Psoas muscle (tissue), 8 donors: ENCODE results near the gene DNHD1. TPM values are rescaled to one million over a fixed set of nuclear protein-coding genes. Genes with fewer than 3 reads are reported as not detected.

Experiments used
- ATAC-seq, 4 donors: fragments of 200-7000 bp; cut with Tn5 transposase; one replicate each; pipeline ENCODE4 v1.9.1; 2020; ENCODE audit warnings: moderate library complexity in 3 of 4, mild to moderate bottlenecking in 2 of 4
- DNase-seq, 2 donors: peaks; one replicate each; pipeline ENCODE4 v3.0.0-alpha.2; 2020
- H3K27ac ChIP-seq: fragments of 200-600 bp; one replicate; pipeline ENCODE4 v1.8.0; 2022
- H3K27me3 ChIP-seq, 3 donors: fragments of 200-600 bp in 1 of 3; one replicate each; pipeline versions ENCODE4 v1.6.1 to v1.8.0; 2013 to 2022; ENCODE audit warnings: low read length in 2 of 3, mild to moderate bottlenecking in 2 of 3, moderate library complexity in 1 of 3; ENCODE audit not compliant: insufficient read depth in 3 of 3
- H3K36me3 ChIP-seq, 2 donors: fragments of 200-600 bp in 1 of 2; one replicate each; pipeline versions ENCODE4 v1.6.1 to v1.8.0; 2013 to 2022; ENCODE audit warnings: low read depth in 1 of 2, mild to moderate bottlenecking in 1 of 2, moderate library complexity in 1 of 2; ENCODE audit not compliant: insufficient read depth in 1 of 2
- H3K4me1 ChIP-seq: fragments of 200-600 bp; one replicate; pipeline ENCODE4 v1.8.0; 2022
- H3K4me3 ChIP-seq: fragments of 200-600 bp; one replicate; pipeline ENCODE4 v1.8.0; 2022; ENCODE audit warnings: mild to moderate bottlenecking
- H3K9me3 ChIP-seq: fragments of 200-600 bp; one replicate; pipeline ENCODE4 v1.8.0; 2022
- CTCF ChIP-seq: fragments of 200-600 bp; IDR thresholded peaks from one replicate; pipeline ENCODE4 v1.8.0; 2022; ENCODE audit warnings: antibody characterized with exemption
- WGBS, 3 donors: extraction: QIAGEN DNeasy Blood & Tissue Kit; methylation state at CpG; one replicate each; pipeline versions ENCODE4 v1.1.6 to v1.1.7; 2013; 5-methylcytosine and 5-hydroxymethylcytosine counted together
- intact Hi-C, 2 donors: fragments of 100-400 bp; cut with DNase I; formaldehyde crosslinking; loops; one replicate each; pipeline versions ENCODE4 v1.11.0 to v1.14.2; 2022
- polyA plus RNA-seq, 3 donors: library from polyadenylated mRNA; stranded (reverse); fragments of 200-250 nt; gene quantifications; one replicate each; pipeline ENCODE4 v1.2.3, GENCODE V29; 2013
- total RNA-seq, 4 donors: library from RNA; stranded (reverse); fragmentation: NEBNext Ultra II Directional in 2 of 4; extraction: Animal tissue kit (Norgen Biotek cat#: 25700) in 2 of 4; gene quantifications; one replicate each; pipeline versions ENCODE4 v1.2.1 to v1.2.4, GENCODE V29; 2021 to 2023
- donor health status: healthy with polysubstance abuse.
- donor health status: DM: no; HTN: no; CAD: no; lungs with moderate emphysema.
- donor health status: Bipolar disorder and iron deficiency.
- donor health status: healthy.
- donor health status: DM: yes; HTN: yes; CAD: no.
- donor health status: DM: no; HTN: no; CAD: no.
- donor health status: DM: no; HTN: no; CAD: no.
- donor health status: DM: yes; HTN: yes; CAD: no.

Gene DNHD1
- total and polyA plus RNA-seq, 7 donors: 2.0 to 9.0 (median 3.4) TPM

- peak overlapping the region; percentile 67 for H3K27ac ChIP-seq
- DNase-seq (no peak), ATAC-seq (peak; percentile 50 to 88 (median 84))
- peaks cover 11% of the 10 kb centered on the region for H3K4me1 ChIP-seq
- no peak overlapping the region for H3K4me3 ChIP-seq
- intact Hi-C loops: no loop called here
- H3K9me3 ChIP-seq: no peaks in the 10 kb centered on the region
- 26 to 63% (median 45%) methylated on average over 2 of the region's 2 CpGs for WGBS, 3 donors
- peaks cover 6 to 88% of the 10 kb centered on the region in 2 donors for H3K36me3 ChIP-seq
- TF ChIP-seq CTCF: no peak
- no peaks in the 10 kb centered on the region for H3K27me3 ChIP-seq
Observed at GRCh38 chr11:6455070-6455469, 42.0 kb upstream of the DNHD1 start.

GRCh38 chr11:6456361-6457073 lies 40.6 kb upstream of the DNHD1 start:
- TF ChIP-seq CTCF: no peak
- DNase-seq: no peak
- H3K27ac ChIP-seq: no peak overlapping the region
- no peaks in the 10 kb centered on the region for H3K9me3 ChIP-seq
- H3K4me3 ChIP-seq: no peak overlapping the region
- intact Hi-C loops: no loop called here
- H3K36me3 ChIP-seq: peaks cover 2 to 87% of the 10 kb centered on the region in 2 donors
- no peak for ATAC-seq
- peaks cover 11% of the 10 kb centered on the region for H3K4me1 ChIP-seq
- 96 to 97% (median 96%) methylated on average over 56 of the region's 56 CpGs for WGBS, 3 donors
- no peaks in the 10 kb centered on the region for H3K27me3 ChIP-seq

- 93 to 95% (median 95%) methylated on average over 23 to 26 of the region's 26 CpGs for WGBS, 3 donors
- Histone ChIP-seq H3K27me3 (no peaks in the 10 kb centered on the region), H3K4me3 (no peak overlapping the region), H3K9me3 (no peaks in the 10 kb centered on the region), H3K27ac (no peak overlapping the region), H3K4me1 (peaks cover 11% of the 10 kb centered on the region), H3K36me3 (peaks cover 2 to 95% of the 10 kb centered on the region in 2 donors)
- no peak for DNase-seq
- no peak for TF ChIP-seq CTCF
- intact Hi-C loops: no loop called here
- ATAC-seq: no peak
Observed at GRCh38 chr11:6457581-6458320, 39.3 kb upstream of the DNHD1 start.

GRCh38 chr11:6458352-6459098 lies 38.6 kb upstream of the DNHD1 start:
- Histone ChIP-seq H3K9me3 (no peaks in the 10 kb centered on the region), H3K4me1 (peaks cover 11% of the 10 kb centered on the region), H3K27me3 (no peaks in the 10 kb centered on the region), H3K4me3 (no peak overlapping the region), H3K36me3 (peaks cover 2 to 95% of the 10 kb centered on the region in 2 donors), H3K27ac (no peak overlapping the region)
- no peak for TF ChIP-seq CTCF
- intact Hi-C loops: no loop called here
- DNase-seq: no peak
- ATAC-seq: no peak
- 68 to 89% (median 76%) methylated on average over 2 of the region's 2 CpGs for WGBS, 3 donors
